Omental fat pad (tissue), 4 donors: ENCODE results near the gene FGFRL1. TPM values are rescaled to one million over a fixed set of nuclear protein-coding genes. Genes with fewer than 3 reads are reported as not detected.

Experiments used
- ATAC-seq: fragments of 150-250 bp; one replicate; pipeline ENCODE4 v1.9.1; 2016; ENCODE audit warnings: mild to moderate bottlenecking, moderate library complexity; ENCODE audit not compliant: low FRiP score
- DNase-seq: peaks from one replicate; pipeline ENCODE4 v3.0.0-alpha.2; 2019; ENCODE audit warnings: low spot score
- total RNA-seq, 4 donors: library from RNA; depleted of rRNA; stranded (reverse); fragments of >200 nt; gene quantifications; one replicate each; pipeline ENCODE4 v1.1.0, GENCODE V29; 2016
- TF ChIP-seq, protein P1 (sequence below), 3 donors: fragments of 450-650 bp; IDR thresholded peaks; one replicate each; pipeline ENCODE4 v1.5.1; 2016 to 2017; ENCODE audit warnings: antibody characterized with exemption in 3 of 3, mild to moderate bottlenecking in 3 of 3, moderate library complexity in 2 of 3

FGFRL1 gene
- total RNA-seq, 4 donors from 2014 or later = 25.1 to 91.7 (median 68.8) TPM

GRCh38 chr4:1074077-1074476, 62.7 kb downstream of the FGFRL1 start:
- ATAC-seq = no peak
- TF ChIP-seq, protein P1, sequence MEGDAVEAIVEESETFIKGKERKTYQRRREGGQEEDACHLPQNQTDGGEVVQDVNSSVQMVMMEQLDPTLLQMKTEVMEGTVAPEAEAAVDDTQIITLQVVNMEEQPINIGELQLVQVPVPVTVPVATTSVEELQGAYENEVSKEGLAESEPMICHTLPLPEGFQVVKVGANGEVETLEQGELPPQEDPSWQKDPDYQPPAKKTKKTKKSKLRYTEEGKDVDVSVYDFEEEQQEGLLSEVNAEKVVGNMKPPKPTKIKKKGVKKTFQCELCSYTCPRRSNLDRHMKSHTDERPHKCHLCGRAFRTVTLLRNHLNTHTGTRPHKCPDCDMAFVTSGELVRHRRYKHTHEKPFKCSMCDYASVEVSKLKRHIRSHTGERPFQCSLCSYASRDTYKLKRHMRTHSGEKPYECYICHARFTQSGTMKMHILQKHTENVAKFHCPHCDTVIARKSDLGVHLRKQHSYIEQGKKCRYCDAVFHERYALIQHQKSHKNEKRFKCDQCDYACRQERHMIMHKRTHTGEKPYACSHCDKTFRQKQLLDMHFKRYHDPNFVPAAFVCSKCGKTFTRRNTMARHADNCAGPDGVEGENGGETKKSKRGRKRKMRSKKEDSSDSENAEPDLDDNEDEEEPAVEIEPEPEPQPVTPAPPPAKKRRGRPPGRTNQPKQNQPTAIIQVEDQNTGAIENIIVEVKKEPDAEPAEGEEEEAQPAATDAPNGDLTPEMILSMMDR (IDR thresholded peaks at IDR 0.05) = no peak
- DNase-seq = no peak

DNA sequence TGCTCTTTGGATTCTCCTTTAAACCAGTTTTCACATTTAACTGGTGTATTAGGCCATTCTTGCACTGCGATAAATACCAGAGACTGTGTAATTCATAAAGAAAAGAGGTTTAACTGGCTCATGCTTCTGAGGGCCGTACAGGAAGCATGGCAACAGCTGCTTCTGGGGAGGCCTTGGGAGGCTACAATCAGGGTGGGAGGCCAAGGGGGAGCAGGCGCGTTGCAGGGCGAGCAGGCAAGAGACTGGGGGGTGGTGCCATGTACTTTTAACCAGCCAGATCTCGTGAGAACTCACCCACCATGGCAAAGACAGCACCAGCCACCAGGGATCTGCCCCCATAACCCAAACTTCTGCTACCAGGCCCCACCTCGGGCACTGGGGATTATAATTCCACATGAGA, 63.8 kb downstream of the FGFRL1 start:
- DNase-seq (no peak), ATAC-seq (no peak)
- TF ChIP-seq, protein P1 (IDR thresholded peaks at IDR 0.05) = no peak

DNA sequence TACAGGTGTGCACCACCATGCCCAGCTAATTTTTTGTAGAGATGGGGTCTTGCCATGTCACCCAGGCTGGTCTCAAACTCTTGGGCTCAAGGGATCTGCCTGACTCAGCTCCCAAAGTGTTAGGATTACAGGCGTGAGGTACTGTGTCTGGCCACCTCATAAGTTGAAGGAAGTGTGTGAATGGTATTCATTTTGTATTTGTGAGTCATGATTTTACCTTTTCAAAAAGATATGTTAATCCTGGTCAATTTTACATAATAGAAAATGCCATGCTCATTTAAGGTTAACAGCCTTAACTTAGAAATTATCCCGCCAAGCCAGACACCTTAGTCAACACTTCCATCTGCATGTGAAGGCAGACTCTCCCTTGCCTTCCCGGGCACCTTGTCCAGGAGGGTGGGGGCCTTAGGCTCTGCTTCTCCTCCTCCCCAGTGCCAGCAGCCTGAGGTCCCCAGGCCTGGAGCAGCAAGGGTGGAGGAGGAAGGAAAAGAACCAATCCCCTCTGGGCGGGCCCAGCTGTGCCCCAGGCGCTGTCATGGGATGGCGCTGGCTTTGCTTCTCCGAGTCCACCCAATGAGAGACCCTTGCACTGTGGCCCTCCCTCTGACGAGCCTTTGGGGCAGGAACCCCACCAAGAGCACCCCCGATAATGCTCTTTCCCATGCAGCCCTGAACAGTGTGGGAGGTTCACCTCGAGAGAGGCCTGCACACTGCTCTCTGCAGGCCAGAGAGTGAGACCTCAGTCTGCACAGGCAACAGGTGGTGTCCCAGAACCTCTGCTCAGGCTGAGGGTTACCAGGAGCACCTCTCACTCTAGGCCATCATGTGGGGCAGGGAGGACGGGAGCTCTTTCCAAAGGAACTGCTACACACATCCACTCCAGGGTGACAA, 64.6 kb downstream of the FGFRL1 start:
- no peak for DNase-seq
- TF ChIP-seq, protein P1 (IDR thresholded peaks at IDR 0.05) = no peak
- ATAC-seq = no peak

Other genes starting within 250 kb of the FGFRL1 start
- gene CPLX1, start 185.5 kb upstream of the FGFRL1 start, total RNA-seq = 1 to 10 TPM in 3 of 4 donors, not detected in 1; 1.1 to 2.0 (median 1.9) TPM
- 100 to 1,000 TPM in 2 of 4 donors, 10 to 100 TPM in 2; 62.3 to 126 (median 85.4) TPM for gene GAK, start 79.3 kb upstream of the FGFRL1 start, total RNA-seq
- 10 to 100 TPM; 21.9 to 35.3 (median 23.1) TPM for gene TMEM175, start 79.2 kb upstream of the FGFRL1 start, total RNA-seq
- 10 to 100 TPM in 1 of 4 donors, 1 to 10 TPM in 3; 4.8 to 10.2 (median 8.1) TPM for gene DGKQ, start 38.1 kb upstream of the FGFRL1 start, total RNA-seq
- gene IDUA, start 24.6 kb upstream of the FGFRL1 start, total RNA-seq = 10 to 100 TPM; 15.5 to 32.2 (median 16.9) TPM
- under 1 TPM in 2 of 4 donors, not detected in 2; 0.09 to 0.12 TPM for gene SLC26A1, start 18.2 kb upstream of the FGFRL1 start, total RNA-seq
- 1 to 10 TPM; 3.4 to 9.3 (median 6.6) TPM for gene RNF212, start 101.9 kb downstream of the FGFRL1 start, total RNA-seq
- gene SPON2, start 161.0 kb downstream of the FGFRL1 start, total RNA-seq = 10 to 100 TPM; 14.2 to 99.5 (median 30.1) TPM
- 100 to 1,000 TPM; 102 to 137 (median 132) TPM for gene CTBP1, start 237.5 kb downstream of the FGFRL1 start, total RNA-seq